Measurements from ENCODE around the gene MAGI1. TPM values are rescaled to one million over a fixed set of nuclear protein-coding genes. Genes with fewer than 3 reads are reported as not detected.
A peak's percentile ranks its signal among the peaks of the same experiment; 100 is the strongest.

MAGI1 gene
- total RNA-seq, 1 donor from 2014 or later: 47.1 TPM

- H3K4me3 ChIP-seq: no peak overlapping the region
- H3K27ac ChIP-seq: no peak overlapping the region
- no peaks in the 10 kb centered on the region for H3K36me3 ChIP-seq
- no peak for DNase-seq (ENCODE audit: extremely low spot score in 2 of 2)
- intact Hi-C loops (cut with DNase I): no loop called here
- H3K4me1 ChIP-seq: peaks cover 7% of the 10 kb centered on the region
- no peak for TF ChIP-seq POLR2A (IDR thresholded peaks at IDR 0.05)
- TF ChIP-seq POLR2AphosphoS5 (IDR thresholded peaks at IDR 0.05; ENCODE audit: insufficient read depth in 1 of 2, low read depth in 1 of 2): no peak
- no peak for TF ChIP-seq CTCF (IDR thresholded peaks at IDR 0.05)
- H3K9me3 ChIP-seq: no peaks in the 10 kb centered on the region
- H3K27me3 ChIP-seq: no peaks in the 10 kb centered on the region
These were observed 181.4 kb downstream of the MAGI1 start for GRCh38 chr3:65857327-65857726.

DNA sequence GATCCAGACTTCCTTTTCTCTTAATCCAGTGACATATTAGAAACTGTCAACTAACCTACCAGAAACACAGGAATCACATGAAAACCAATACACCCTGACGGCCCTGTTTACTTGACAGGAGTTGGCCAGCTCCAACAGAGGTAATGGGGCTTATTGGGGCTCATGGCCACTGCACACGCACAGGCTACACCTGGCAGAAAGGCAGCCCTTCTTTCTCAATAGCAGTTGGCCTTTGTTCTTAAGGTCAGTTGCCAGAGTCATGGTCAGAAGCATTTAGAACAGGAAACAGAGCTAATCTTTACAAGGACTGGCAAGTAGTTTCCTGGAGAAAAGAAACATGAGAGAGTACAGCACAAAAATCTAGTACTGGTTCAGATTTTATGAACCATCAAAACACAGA, 181.8 kb downstream of the MAGI1 start:
- H3K27ac ChIP-seq: no peak overlapping the region
- H3K4me1 ChIP-seq: peaks cover 7% of the 10 kb centered on the region
- no peaks in the 10 kb centered on the region for H3K36me3 ChIP-seq
- TF ChIP-seq POLR2AphosphoS5 (IDR thresholded peaks at IDR 0.05; ENCODE audit: insufficient read depth in 1 of 2, low read depth in 1 of 2) (no peak), POLR2A (IDR thresholded peaks at IDR 0.05) (no peak), CTCF (IDR thresholded peaks at IDR 0.05) (no peak)
- intact Hi-C loops (cut with DNase I): no loop called here
- DNase-seq (ENCODE audit: extremely low spot score in 2 of 2): no peak
- no peak overlapping the region for H3K4me3 ChIP-seq
- H3K9me3 ChIP-seq: no peaks in the 10 kb centered on the region
- no peaks in the 10 kb centered on the region for H3K27me3 ChIP-seq

DNA sequence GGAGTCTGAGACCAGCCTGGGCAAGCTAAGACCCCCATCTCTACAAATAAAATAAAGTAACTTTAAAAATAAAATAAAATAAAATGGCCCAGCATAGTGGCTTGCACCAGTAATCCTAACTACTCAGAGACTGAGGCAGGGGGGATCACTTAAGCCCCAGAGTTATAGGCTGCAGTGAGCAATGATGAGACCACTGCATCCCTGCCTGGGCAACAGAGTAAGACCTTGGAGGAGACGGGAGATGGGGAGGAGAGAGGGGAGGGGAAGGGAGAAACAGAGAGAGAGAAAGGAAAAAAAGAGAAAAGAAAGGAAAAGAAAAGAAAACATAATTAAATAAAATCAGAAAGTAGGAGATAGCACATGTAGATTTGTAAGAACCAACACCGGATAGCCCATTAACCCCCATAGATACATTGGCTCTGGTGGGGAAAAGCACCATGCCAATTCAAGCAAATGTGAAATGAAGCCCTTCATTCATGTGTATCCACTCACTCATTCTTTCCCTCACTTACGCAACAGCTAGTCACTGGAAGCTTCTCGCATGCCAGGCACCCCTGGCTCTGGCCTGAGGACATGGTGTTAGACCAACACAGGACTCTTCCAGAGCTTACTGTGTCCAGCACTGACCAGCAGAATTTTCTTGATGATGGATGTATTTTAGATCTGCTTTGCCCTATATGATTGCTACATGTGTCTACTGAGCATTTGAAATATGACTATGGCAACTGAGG, 183.2 kb downstream of the MAGI1 start:
- H3K9me3 ChIP-seq: no peaks in the 10 kb centered on the region
- intact Hi-C loops (cut with DNase I): no loop called here
- no peak overlapping the region for H3K4me3 ChIP-seq
- H3K36me3 ChIP-seq: no peaks in the 10 kb centered on the region
- peaks cover 7% of the 10 kb centered on the region for H3K4me1 ChIP-seq
- DNase-seq (ENCODE audit: extremely low spot score in 2 of 2): no peak
- no peaks in the 10 kb centered on the region for H3K27me3 ChIP-seq
- TF ChIP-seq POLR2AphosphoS5 (IDR thresholded peaks at IDR 0.05; ENCODE audit: insufficient read depth in 1 of 2, low read depth in 1 of 2): no peak
- no peak overlapping the region for H3K27ac ChIP-seq

- Histone ChIP-seq H3K9me3 (no peaks in the 10 kb centered on the region), H3K27me3 (no peaks in the 10 kb centered on the region), H3K27ac (no peak overlapping the region), H3K36me3 (no peaks in the 10 kb centered on the region), H3K4me3 (no peak overlapping the region), H3K4me1 (peaks cover 7% of the 10 kb centered on the region)
- no peak for DNase-seq (ENCODE audit: extremely low spot score in 2 of 2)
- intact Hi-C loops (cut with DNase I): no loop called here
- TF ChIP-seq POLR2A (IDR thresholded peaks at IDR 0.05) (no peak), POLR2AphosphoS5 (IDR thresholded peaks at IDR 0.05; ENCODE audit: insufficient read depth in 1 of 2, low read depth in 1 of 2) (peak in 1 of 2 donors; percentile 52), CTCF (IDR thresholded peaks at IDR 0.05) (no peak)
These were observed 184.0 kb downstream of the MAGI1 start for GRCh38 chr3:65854606-65855304.

- no peak overlapping the region for H3K4me3 ChIP-seq
- H3K9me3 ChIP-seq: no peaks in the 10 kb centered on the region
- H3K27me3 ChIP-seq: no peaks in the 10 kb centered on the region
- intact Hi-C loops (cut with DNase I): no loop called here
- no peak overlapping the region for H3K27ac ChIP-seq
- DNase-seq (ENCODE audit: extremely low spot score in 2 of 2): no peak
- no peaks in the 10 kb centered on the region for H3K36me3 ChIP-seq
- H3K4me1 ChIP-seq: peaks cover 7% of the 10 kb centered on the region
- no peak for TF ChIP-seq POLR2AphosphoS5 (IDR thresholded peaks at IDR 0.05; ENCODE audit: insufficient read depth in 1 of 2, low read depth in 1 of 2)
- TF ChIP-seq POLR2A (IDR thresholded peaks at IDR 0.05): no peak
- TF ChIP-seq CTCF (IDR thresholded peaks at IDR 0.05): no peak
These were observed 186.9 kb downstream of the MAGI1 start for GRCh38 chr3:65851827-65852226.

All from vagina (tissue), 2 donors.